Endothelial cell (in vitro differentiated cells): ENCODE data around the gene SLC22A1. TPM values are rescaled to one million over a fixed set of nuclear protein-coding genes. Genes with fewer than 3 reads are reported as not detected.
"Not testable (repeated sequence)": the region's sequence is repeated elsewhere in the genome, so short reads cannot be mapped to it uniquely, and the experiment has no call there.

Experiments used
- DNase-seq: peaks from one replicate; pipeline ENCODE4 v3.0.0; 2021; ENCODE audit warnings: low spot score
- H3K27ac Mint-ChIP-seq: one replicate; pipeline ENCODE4 v1.8.0; 2021; ENCODE audit warnings: mixed read lengths, inconsistent platforms; ENCODE audit not compliant: unreplicated experiment
- H3K27me3 Mint-ChIP-seq: one replicate; pipeline ENCODE4 v1.8.0; 2021; ENCODE audit warnings: mild to moderate bottlenecking, moderate library complexity, mixed read lengths, inconsistent platforms; ENCODE audit not compliant: unreplicated experiment
- H3K36me3 Mint-ChIP-seq: one replicate; pipeline ENCODE4 v1.8.0; 2021; ENCODE audit warnings: mild to moderate bottlenecking, low read depth, mixed read lengths, inconsistent platforms; ENCODE audit not compliant: unreplicated experiment
- H3K4me1 Mint-ChIP-seq: one replicate; pipeline ENCODE4 v1.8.0; 2021; ENCODE audit warnings: mild to moderate bottlenecking, mixed read lengths, inconsistent platforms; ENCODE audit not compliant: unreplicated experiment
- H3K4me3 Mint-ChIP-seq: one replicate; pipeline ENCODE4 v1.8.0; 2021; ENCODE audit warnings: mild to moderate bottlenecking, mixed read lengths, inconsistent platforms; ENCODE audit not compliant: unreplicated experiment
- H3K9me3 Mint-ChIP-seq: one replicate; pipeline ENCODE4 v1.8.0; 2021; ENCODE audit warnings: mixed read lengths, inconsistent platforms; ENCODE audit not compliant: unreplicated experiment
- CTCF ChIP-seq: fragments of 200-600 bp; sonication (generic); IDR thresholded peaks from one replicate; pipeline ENCODE4 v1.5.0; 2021; ENCODE audit warnings: antibody characterized with exemption; ENCODE audit not compliant: unreplicated experiment
- total RNA-seq: library from RNA; stranded (reverse); fragmentation: NEBNext Ultra II Directional; extraction: Animal tissue kit (Norgen Biotek cat#: 25700); gene quantifications from one replicate; pipeline ENCODE4 v1.2.1, GENCODE V29; 2021; ENCODE audit not compliant: unreplicated experiment

The SLC22A1 gene
- total RNA-seq, 1 donor from 2014 or later: 2.7 TPM

- peaks cover 6% of the 10 kb centered on the region for H3K36me3 Mint-ChIP-seq
- H3K27me3 Mint-ChIP-seq: no peaks in the 10 kb centered on the region
- H3K4me1 Mint-ChIP-seq: no peaks in the 10 kb centered on the region
- no peak overlapping the region for H3K4me3 Mint-ChIP-seq
- TF ChIP-seq CTCF: no peak
- DNase-seq: no peak
- no peaks in the 10 kb centered on the region for H3K9me3 Mint-ChIP-seq
- H3K27ac Mint-ChIP-seq: no peak overlapping the region
Measured at GRCh38 chr6:160160929-160161646, 39.5 kb downstream of the SLC22A1 start.

GRCh38 chr6:160161647-160161986 is 40.0 kb downstream of the SLC22A1 start:
- no peak for DNase-seq
- Mint-ChIP-seq H3K36me3 (peaks cover 6% of the 10 kb centered on the region), H3K9me3 (no peaks in the 10 kb centered on the region), H3K4me3 (no peak overlapping the region), H3K4me1 (no peaks in the 10 kb centered on the region), H3K27me3 (no peaks in the 10 kb centered on the region), H3K27ac (no peak overlapping the region)
- no peak for TF ChIP-seq CTCF

- H3K27me3 Mint-ChIP-seq: no peaks in the 10 kb centered on the region
- no peak for DNase-seq
- no peaks in the 10 kb centered on the region for H3K9me3 Mint-ChIP-seq
- peaks cover 6% of the 10 kb centered on the region for H3K36me3 Mint-ChIP-seq
- no peak overlapping the region for H3K4me3 Mint-ChIP-seq
- no peak overlapping the region for H3K27ac Mint-ChIP-seq
- H3K4me1 Mint-ChIP-seq: no peaks in the 10 kb centered on the region
- no peak for TF ChIP-seq CTCF
Measured at GRCh38 chr6:160162030-160162566, 40.5 kb downstream of the SLC22A1 start.

- H3K27ac Mint-ChIP-seq: no peak overlapping the region
- no peaks in the 10 kb centered on the region for H3K9me3 Mint-ChIP-seq
- no peak for DNase-seq
- H3K27me3 Mint-ChIP-seq: no peaks in the 10 kb centered on the region
- H3K4me3 Mint-ChIP-seq: no peak overlapping the region
- peaks cover 6% of the 10 kb centered on the region for H3K36me3 Mint-ChIP-seq
- no peaks in the 10 kb centered on the region for H3K4me1 Mint-ChIP-seq
- no peak for TF ChIP-seq CTCF
Measured at GRCh38 chr6:160163425-160163824, 41.8 kb downstream of the SLC22A1 start.

GRCh38 chr6:160163912-160164311 is 42.3 kb downstream of the SLC22A1 start:
- Mint-ChIP-seq H3K4me1 (no peaks in the 10 kb centered on the region), H3K27me3 (no peaks in the 10 kb centered on the region), H3K27ac (no peak overlapping the region), H3K9me3 (no peaks in the 10 kb centered on the region), H3K36me3 (peaks cover 6% of the 10 kb centered on the region), H3K4me3 (no peak overlapping the region)
- no peak for DNase-seq
- TF ChIP-seq CTCF: no peak

- H3K4me3 Mint-ChIP-seq, H3K4me1 Mint-ChIP-seq, H3K27ac Mint-ChIP-seq, H3K9me3 Mint-ChIP-seq, H3K36me3 Mint-ChIP-seq, DNase-seq, H3K27me3 Mint-ChIP-seq: not testable (repeated sequence)
Measured at GRCh38 chr6:160165928-160166327, 44.3 kb downstream of the SLC22A1 start.
